ENCODE data around the gene GRID1. TPM values are rescaled to one million over a fixed set of nuclear protein-coding genes. Genes with fewer than 3 reads are reported as not detected.
A peak's percentile ranks its signal among the peaks of the same experiment; 100 is the strongest.
"Not testable (repeated sequence)": the region's sequence is repeated elsewhere in the genome, so short reads cannot be mapped to it uniquely, and the experiment has no call there.

Gene GRID1
- polyA plus RNA-seq, 3 donors = 1.6 to 2.2 (median 1.7) TPM

- no peak for DNase-seq
Observed at GRCh38 chr10:86253091-86254072, 113.2 kb downstream of the GRID1 start.

- DNase-seq = no peak
Observed at GRCh38 chr10:86252556-86252955, 114.0 kb downstream of the GRID1 start.

GRCh38 chr10:86252079-86252478, 114.5 kb downstream of the GRID1 start:
- no peak for DNase-seq

- no peak for DNase-seq
Observed at GRCh38 chr10:86251426-86251825, 115.2 kb downstream of the GRID1 start.

GRCh38 chr10:86250399-86250798, 116.2 kb downstream of the GRID1 start:
- DNase-seq = no peak

GRCh38 chr10:86249794-86250193, 116.8 kb downstream of the GRID1 start:
- DNase-seq = no peak

- DNase-seq = no peak
Observed at GRCh38 chr10:86248062-86248461, 118.5 kb downstream of the GRID1 start.

GRCh38 chr10:86247588-86247987, 119.0 kb downstream of the GRID1 start:
- no peak for DNase-seq

- DNase-seq = no peak
Observed at GRCh38 chr10:86247073-86247472, 119.5 kb downstream of the GRID1 start.

GRCh38 chr10:86246279-86246940, 120.2 kb downstream of the GRID1 start:
- no peak for DNase-seq

GRCh38 chr10:86245015-86245394, 121.6 kb downstream of the GRID1 start:
- no peak for DNase-seq

- DNase-seq = no peak
Observed at GRCh38 chr10:86244297-86245014, 122.1 kb downstream of the GRID1 start.

GRCh38 chr10:86243651-86244155, 122.9 kb downstream of the GRID1 start:
- no peak for DNase-seq

GRCh38 chr10:86242761-86243160, 123.8 kb downstream of the GRID1 start:
- DNase-seq = no peak

GRCh38 chr10:86238089-86238488, 128.5 kb downstream of the GRID1 start:
- DNase-seq = not testable (repeated sequence)

- DNase-seq = peak; percentile 5
Observed at GRCh38 chr10:86234541-86235270, 131.9 kb downstream of the GRID1 start.

- no peak for DNase-seq
Observed at GRCh38 chr10:86234107-86234506, 132.5 kb downstream of the GRID1 start.

- no peak for DNase-seq
Observed at GRCh38 chr10:86233131-86233530, 133.5 kb downstream of the GRID1 start.

- no peak for DNase-seq
Observed at GRCh38 chr10:86232644-86233043, 134.0 kb downstream of the GRID1 start.

GRCh38 chr10:86231796-86232560, 134.6 kb downstream of the GRID1 start:
- no peak for DNase-seq

Measured in renal pelvis (tissue), 4 donors.